Uterus (tissue), 2 donors: Measurements from ENCODE around the gene AGPAT3.

Experiments used
- CTCF ChIP-seq, 4 experiments: fragments of 200-600 bp in 2 of 4; fragments of 450-650 bp in 2 of 4; sonication (generic) in 2 of 4; IDR thresholded peaks; one replicate each; pipeline ENCODE4 v1.5.1; 2016 to 2019; ENCODE audit warnings: antibody characterized with exemption in 4 of 4, mild to moderate bottlenecking in 2 of 4, moderate library complexity in 1 of 4
- POLR2A ChIP-seq, 2 donors: fragments of 450-650 bp; IDR thresholded peaks; one replicate each; pipeline ENCODE4 v1.6.1; 2016; ENCODE audit warnings: antibody characterized with exemption in 2 of 2, mild to moderate bottlenecking in 1 of 2, moderate library complexity in 1 of 2

DNA sequence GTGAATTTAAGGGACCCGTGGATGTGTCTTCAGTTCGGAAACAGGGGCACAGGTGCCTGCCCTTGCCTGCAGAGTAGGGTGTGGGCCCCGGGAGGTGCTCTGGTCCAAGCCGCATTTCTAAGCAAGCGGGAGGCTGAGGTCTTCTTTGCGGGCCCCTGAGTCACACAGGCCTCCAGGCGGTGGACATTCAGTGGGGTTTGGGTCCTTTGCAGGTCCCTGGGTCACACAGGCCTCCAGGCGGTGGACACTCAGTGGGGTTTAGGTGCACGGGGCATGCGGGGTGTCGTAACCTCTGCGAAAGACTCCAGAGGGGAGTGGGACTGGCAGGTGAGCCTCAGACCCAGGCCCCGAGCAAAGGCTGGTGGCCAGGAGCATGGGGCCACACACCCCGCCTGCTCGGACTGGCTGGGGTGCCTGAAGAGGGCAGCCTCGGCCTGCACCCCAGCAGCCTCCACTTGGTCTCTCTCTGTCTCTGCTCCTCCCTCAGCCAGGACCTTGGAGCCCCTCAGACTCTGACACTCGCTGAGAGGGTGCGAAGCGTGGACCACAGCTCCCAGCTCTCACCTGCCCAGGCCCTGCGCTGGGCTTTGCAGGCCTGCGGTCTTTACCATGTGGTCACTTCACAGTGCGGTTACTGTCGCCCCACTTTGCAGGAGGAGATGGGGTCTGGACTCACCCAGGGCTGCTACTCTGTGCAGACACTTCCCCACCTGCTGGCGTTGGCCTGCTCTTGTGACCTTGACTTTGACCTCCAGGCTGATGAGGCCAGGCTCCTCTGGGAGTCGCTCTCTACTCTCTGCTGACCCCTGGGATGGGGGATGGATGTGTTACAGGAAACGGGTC, 6.0 kb upstream of the AGPAT3 start:
- TF ChIP-seq CTCF (IDR thresholded peaks at IDR 0.05) = no peak
- TF ChIP-seq POLR2A (IDR thresholded peaks at IDR 0.05) = no peak
